Right lobe of liver (tissue), 6 donors: ENCODE results near the gene MAP3K10. TPM values are rescaled to one million over a fixed set of nuclear protein-coding genes. Genes with fewer than 3 reads are reported as not detected.
"Not testable (repeated sequence)": the region's sequence is repeated elsewhere in the genome, so short reads cannot be mapped to it uniquely, and the experiment has no call there.

Experiments
- ATAC-seq, 4 donors: fragments of 200-7000 bp; cut with Tn5 transposase; one replicate each; pipeline ENCODE4 v1.9.1; 2020; ENCODE audit warnings: mild to moderate bottlenecking in 4 of 4, moderate library complexity in 4 of 4
- DNase-seq, 3 donors: peaks; one replicate each; pipeline ENCODE4 v3.0.0-alpha.2; 2020
- H3K27ac ChIP-seq, 3 donors: fragments of 200-600 bp; one replicate each; pipeline ENCODE4 v1.8.0; 2022
- H3K27me3 ChIP-seq, 2 donors: fragments of 200-600 bp; one replicate each; pipeline ENCODE4 v1.8.0; 2022
- H3K36me3 ChIP-seq, 4 donors: fragments of 200-600 bp; sonication (generic) in 1 of 4; one replicate each; pipeline versions ENCODE4 v1.5.1 to v1.8.0; 2017 to 2022; ENCODE audit warnings: control low read depth in 1 of 4
- H3K4me1 ChIP-seq, 4 donors: fragments of 200-600 bp; sonication (generic) in 1 of 4; one replicate each; pipeline versions ENCODE4 v1.5.1 to v1.8.0; 2017 to 2022; ENCODE audit warnings: control low read depth in 1 of 4
- H3K4me3 ChIP-seq, 3 donors: fragments of 200-600 bp; one replicate each; pipeline ENCODE4 v1.8.0; 2022
- H3K9me3 ChIP-seq, 4 donors: fragments of 200-600 bp; sonication (generic) in 1 of 4; one replicate each; pipeline versions ENCODE4 v1.5.1 to v1.8.0; 2017 to 2022; ENCODE audit warnings: control low read depth in 1 of 4
- POLR2A ChIP-seq: fragments of 450-650 bp; IDR thresholded peaks from one replicate; pipeline ENCODE4 v1.6.1; 2017; ENCODE audit warnings: antibody characterized with exemption, mild to moderate bottlenecking
- WGBS: methylation state at CpG from one replicate; pipeline ENCODE4 v1.1.6; 2018; ENCODE audit warnings: low coverage, low lambda C conversion rate; ENCODE audit not compliant: insufficient coverage; ENCODE audit errors: missing lambda C conversion rate; 5-methylcytosine and 5-hydroxymethylcytosine counted together
- intact Hi-C, 2 donors: fragments of 100-400 bp; cut with DNase I; formaldehyde crosslinking; loops; one replicate each; pipeline versions ENCODE4 v1.11.2 to v1.14.1; 2022
- total RNA-seq, 6 experiments: library from RNA; depleted of rRNA in 2 of 6; stranded (reverse); fragments of >200 nt in 2 of 6; fragmentation: NEBNext Ultra II Directional in 3 of 6; extraction: Animal tissue kit (Norgen Biotek cat#: 25700) in 3 of 6; gene quantifications; one replicate each; pipeline versions ENCODE4 v1.1.0 to v1.2.4, GENCODE V29; 2016 to 2023
- TF ChIP-seq, protein P1 (sequence below), 4 donors: fragments of 200-600 bp in 3 of 4; fragments of 450-650 bp in 1 of 4; IDR thresholded peaks; one replicate each; pipeline versions ENCODE4 v1.5.1 to v1.8.0; 2016 to 2022; ENCODE audit warnings: antibody characterized with exemption in 4 of 4, mild to moderate bottlenecking in 2 of 4
- donor health status: DM: no; HTN: yes; CAD: no.
- donor health status: DM: no; HTN: no; CAD: no.
- donor health status: DM: no; HTN: no; CAD: no.
- donor health status: DM: no; HTN: yes; CAD: no.
- donor health status: DM: no; HTN: yes; CAD: no.

MAP3K10 gene
- total RNA-seq, 6 experiments from 2014 or later: 4.2 to 7.0 (median 6.5) TPM

- DNase-seq: no peak
- WGBS: 84% methylated on average over 5 of the region's 5 CpGs
- TF ChIP-seq, protein P1, sequence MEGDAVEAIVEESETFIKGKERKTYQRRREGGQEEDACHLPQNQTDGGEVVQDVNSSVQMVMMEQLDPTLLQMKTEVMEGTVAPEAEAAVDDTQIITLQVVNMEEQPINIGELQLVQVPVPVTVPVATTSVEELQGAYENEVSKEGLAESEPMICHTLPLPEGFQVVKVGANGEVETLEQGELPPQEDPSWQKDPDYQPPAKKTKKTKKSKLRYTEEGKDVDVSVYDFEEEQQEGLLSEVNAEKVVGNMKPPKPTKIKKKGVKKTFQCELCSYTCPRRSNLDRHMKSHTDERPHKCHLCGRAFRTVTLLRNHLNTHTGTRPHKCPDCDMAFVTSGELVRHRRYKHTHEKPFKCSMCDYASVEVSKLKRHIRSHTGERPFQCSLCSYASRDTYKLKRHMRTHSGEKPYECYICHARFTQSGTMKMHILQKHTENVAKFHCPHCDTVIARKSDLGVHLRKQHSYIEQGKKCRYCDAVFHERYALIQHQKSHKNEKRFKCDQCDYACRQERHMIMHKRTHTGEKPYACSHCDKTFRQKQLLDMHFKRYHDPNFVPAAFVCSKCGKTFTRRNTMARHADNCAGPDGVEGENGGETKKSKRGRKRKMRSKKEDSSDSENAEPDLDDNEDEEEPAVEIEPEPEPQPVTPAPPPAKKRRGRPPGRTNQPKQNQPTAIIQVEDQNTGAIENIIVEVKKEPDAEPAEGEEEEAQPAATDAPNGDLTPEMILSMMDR (IDR thresholded peaks at IDR 0.05): no peak
- TF ChIP-seq POLR2A: no peak
These were observed 31.5 kb upstream of the MAP3K10 start for GRCh38 chr19:40159744-40160143.

DNA sequence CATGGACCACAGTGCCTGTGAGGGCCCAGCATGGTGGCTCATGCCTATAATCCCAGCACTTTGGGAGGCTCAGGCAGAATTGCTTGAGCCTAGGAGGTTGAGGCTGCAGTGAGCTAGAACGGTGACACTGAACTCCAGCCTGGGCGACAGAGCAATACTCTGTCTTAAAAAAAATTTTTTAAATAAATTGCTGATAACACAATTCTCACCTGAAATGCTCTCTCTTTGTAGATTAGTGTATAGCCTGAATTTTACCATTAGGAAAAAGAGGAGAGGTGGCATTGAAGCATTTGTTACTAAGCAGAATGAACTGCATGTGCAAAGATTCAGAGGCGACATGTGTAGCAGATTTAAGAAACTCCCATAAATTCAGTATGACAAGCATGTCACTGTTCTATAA is 29.1 kb upstream of the MAP3K10 start:
- ATAC-seq: no peak

More at GRCh38 chr19:40159744-40160143, 31.5 kb upstream of the MAP3K10 start:
- Histone ChIP-seq H3K9me3 (no peaks in the 10 kb centered on the region), H3K27ac (no peak overlapping the region), H3K4me1 (no peaks in the 10 kb centered on the region), H3K27me3 (no peaks in the 10 kb centered on the region), H3K36me3 (no peaks in the 10 kb centered on the region), H3K4me3 (no peak overlapping the region)
- intact Hi-C loops: no loop called here
- no peak for ATAC-seq

GRCh38 chr19:40163541-40164129 is 27.6 kb upstream of the MAP3K10 start:
- DNase-seq (no peak), ATAC-seq (no peak)
- Histone ChIP-seq H3K27me3 (no peaks in the 10 kb centered on the region), H3K36me3 (no peaks in the 10 kb centered on the region), H3K9me3 (no peaks in the 10 kb centered on the region), H3K4me3 (no peak overlapping the region), H3K27ac (no peak overlapping the region), H3K4me1 (no peaks in the 10 kb centered on the region)
- 81% methylated on average over 3 of the region's 4 CpGs for WGBS
- TF ChIP-seq POLR2A: no peak
- TF ChIP-seq, protein P1 (IDR thresholded peaks at IDR 0.05): no peak
- intact Hi-C loops: no loop called here

More for the DNA sequence above, 29.1 kb upstream of the MAP3K10 start:
- TF ChIP-seq, protein P1 (IDR thresholded peaks at IDR 0.05): no peak
- TF ChIP-seq POLR2A: no peak
- no peak for DNase-seq
- intact Hi-C loops: no loop called here
- Histone ChIP-seq H3K36me3 (no peaks in the 10 kb centered on the region), H3K27ac (no peak overlapping the region), H3K4me1 (no peaks in the 10 kb centered on the region), H3K27me3 (no peaks in the 10 kb centered on the region), H3K4me3 (no peak overlapping the region), H3K9me3 (no peaks in the 10 kb centered on the region)
- 81% methylated on average over 3 of the region's 3 CpGs for WGBS

- peak; percentile 49 to 67 (median 59) for ATAC-seq
- Histone ChIP-seq H3K9me3 (no peaks in the 10 kb centered on the region), H3K27ac (no peak overlapping the region), H3K4me3 (no peak overlapping the region), H3K4me1 (no peaks in the 10 kb centered on the region), H3K27me3 (no peaks in the 10 kb centered on the region), H3K36me3 (no peaks in the 10 kb centered on the region)
- intact Hi-C loops: no loop called here
- no peak for TF ChIP-seq POLR2A
- TF ChIP-seq, protein P1 (IDR thresholded peaks at IDR 0.05): peak in 3 of 4 donors; percentile 23 to 47 (median 38)
- peak in 2 of 3 donors; percentile 36 to 49 for DNase-seq
- 14% methylated on average over 10 of the region's 10 CpGs for WGBS
These were observed 25.8 kb upstream of the MAP3K10 start for GRCh38 chr19:40165362-40165937.

GRCh38 chr19:40169482-40170302 is 21.5 kb upstream of the MAP3K10 start:
- H3K27ac ChIP-seq, intact Hi-C loops, H3K9me3 ChIP-seq, H3K4me3 ChIP-seq, DNase-seq, H3K4me1 ChIP-seq, H3K27me3 ChIP-seq, H3K36me3 ChIP-seq, ATAC-seq: not testable (repeated sequence)
- 56% methylated on average over 7 of the region's 30 CpGs for WGBS

DNA sequence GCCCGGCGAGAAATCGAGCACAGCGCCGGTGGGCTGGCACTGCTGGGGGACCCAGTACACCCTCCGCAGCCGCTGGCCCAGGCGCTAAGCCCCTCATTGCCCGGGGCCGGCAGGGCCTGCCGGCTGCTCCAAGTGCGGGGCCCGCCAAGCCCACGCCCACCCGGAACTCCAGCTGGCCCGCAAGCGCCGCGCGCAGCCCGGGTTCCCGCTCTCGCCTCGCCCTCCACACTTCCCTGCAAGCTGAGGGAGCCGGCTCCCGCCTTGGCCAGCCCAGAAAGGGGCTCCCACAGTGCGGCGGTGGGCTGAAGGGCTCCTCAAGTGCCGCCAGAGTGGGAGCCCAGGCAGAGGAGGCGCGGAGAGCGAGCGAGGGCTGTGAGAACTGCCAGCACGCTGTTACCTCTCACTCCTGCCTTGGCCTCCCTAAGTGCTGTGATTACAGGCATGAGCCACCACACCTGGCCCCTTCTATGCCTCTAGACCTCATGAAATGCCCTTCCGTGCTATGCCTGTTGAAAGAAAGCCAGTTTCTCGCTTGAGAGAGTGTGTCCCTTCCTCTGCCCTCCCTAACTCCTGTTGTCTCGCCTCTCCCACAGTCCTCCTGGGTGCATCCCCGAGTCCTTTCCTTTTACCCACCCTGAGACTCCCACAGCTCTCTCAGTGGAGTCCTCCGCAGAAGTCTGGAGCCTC is 20.8 kb upstream of the MAP3K10 start:
- H3K4me3 ChIP-seq, H3K4me1 ChIP-seq, H3K9me3 ChIP-seq, H3K27me3 ChIP-seq, DNase-seq, intact Hi-C loops, H3K36me3 ChIP-seq, ATAC-seq, H3K27ac ChIP-seq: not testable (repeated sequence)
- WGBS: 92% methylated on average over 3 of the region's 39 CpGs

DNA sequence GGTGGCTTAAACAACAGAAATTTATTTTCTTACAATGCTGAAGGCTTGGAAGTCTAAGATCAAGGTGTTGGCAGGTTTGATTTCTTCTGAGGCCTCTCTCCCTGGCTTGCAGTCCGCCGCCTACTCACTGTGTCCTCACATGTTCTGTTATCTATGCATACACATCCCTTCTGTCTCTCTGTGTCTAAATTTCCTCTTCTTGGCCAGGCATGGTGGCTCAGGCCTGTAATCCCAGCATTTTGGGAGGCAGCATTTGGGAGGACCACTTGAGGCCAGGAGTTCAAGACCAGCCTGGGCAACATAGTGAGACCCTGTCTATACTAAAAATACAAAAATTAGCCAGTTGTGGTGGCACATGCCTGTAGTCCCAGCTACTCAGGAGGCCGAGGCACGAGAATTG is 19.9 kb upstream of the MAP3K10 start:
- DNase-seq, H3K27me3 ChIP-seq, H3K9me3 ChIP-seq, H3K36me3 ChIP-seq, H3K4me3 ChIP-seq, H3K27ac ChIP-seq, ATAC-seq, H3K4me1 ChIP-seq, intact Hi-C loops: not testable (repeated sequence)
- WGBS: 94% methylated on average over 3 of the region's 4 CpGs
